Spleen (tissue), 7 donors: ENCODE data around the gene EHBP1.

Source experiments
- POLR2A ChIP-seq, 3 donors: fragments of 450-650 bp; IDR thresholded peaks; one replicate each; pipeline ENCODE4 v1.5.1; 2017; ENCODE audit warnings: antibody characterized with exemption in 3 of 3, mild to moderate bottlenecking in 1 of 3
- POLR2AphosphoS5 ChIP-seq, 3 donors: sonication (generic); formaldehyde crosslinking; IDR thresholded peaks; one replicate each; pipeline ENCODE4 v1.5.1; 2017; ENCODE audit warnings: antibody characterized with exemption in 3 of 3
- TF ChIP-seq, protein P1 (sequence below), 11 experiments: fragments of 200-600 bp in 7 of 11; fragments of 450-650 bp in 4 of 11; sonication (generic) in 4 of 11; IDR thresholded peaks in 8 of 11; conservative IDR thresholded peaks in 3 of 11; 1 replicate in 7 of 11; 2 replicates in 4 of 11; pipeline versions ENCODE4 v1.4.0 to v1.8.0; 2016 to 2021; ENCODE audit warnings: antibody characterized with exemption in 11 of 11, inconsistent platforms in 4 of 11, mild to moderate bottlenecking in 1 of 11
- donor health status: DM: no; HTN: no; CAD: no; lungs with moderate emphysema.
- donor health status: DM: no; HTN: no; CAD: no.
- donor health status: DM: no; HTN: no; CAD: no.

DNA sequence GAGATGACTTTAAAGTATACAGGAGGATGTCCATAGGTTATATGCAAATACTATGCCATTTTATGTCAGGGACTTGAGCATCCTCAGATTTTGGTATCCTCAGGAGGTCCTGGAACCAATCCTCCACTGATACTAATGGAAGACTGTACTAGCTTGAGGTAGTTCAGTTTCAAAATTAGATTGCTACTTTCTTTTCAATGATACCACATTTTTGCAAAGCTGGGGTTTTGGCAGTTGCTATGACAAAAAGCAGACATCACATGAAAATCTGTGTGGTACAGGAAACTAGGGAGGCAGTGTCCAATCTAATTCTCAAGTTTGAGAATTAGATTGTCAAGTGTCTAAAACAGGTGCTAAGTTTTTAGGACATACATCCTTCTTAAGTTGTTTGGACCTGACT, 14.2 kb downstream of the EHBP1 start:
- TF ChIP-seq, protein P1, sequence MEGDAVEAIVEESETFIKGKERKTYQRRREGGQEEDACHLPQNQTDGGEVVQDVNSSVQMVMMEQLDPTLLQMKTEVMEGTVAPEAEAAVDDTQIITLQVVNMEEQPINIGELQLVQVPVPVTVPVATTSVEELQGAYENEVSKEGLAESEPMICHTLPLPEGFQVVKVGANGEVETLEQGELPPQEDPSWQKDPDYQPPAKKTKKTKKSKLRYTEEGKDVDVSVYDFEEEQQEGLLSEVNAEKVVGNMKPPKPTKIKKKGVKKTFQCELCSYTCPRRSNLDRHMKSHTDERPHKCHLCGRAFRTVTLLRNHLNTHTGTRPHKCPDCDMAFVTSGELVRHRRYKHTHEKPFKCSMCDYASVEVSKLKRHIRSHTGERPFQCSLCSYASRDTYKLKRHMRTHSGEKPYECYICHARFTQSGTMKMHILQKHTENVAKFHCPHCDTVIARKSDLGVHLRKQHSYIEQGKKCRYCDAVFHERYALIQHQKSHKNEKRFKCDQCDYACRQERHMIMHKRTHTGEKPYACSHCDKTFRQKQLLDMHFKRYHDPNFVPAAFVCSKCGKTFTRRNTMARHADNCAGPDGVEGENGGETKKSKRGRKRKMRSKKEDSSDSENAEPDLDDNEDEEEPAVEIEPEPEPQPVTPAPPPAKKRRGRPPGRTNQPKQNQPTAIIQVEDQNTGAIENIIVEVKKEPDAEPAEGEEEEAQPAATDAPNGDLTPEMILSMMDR (IDR thresholded peaks at IDR 0.05 in 8 of 11, conservative IDR thresholded peaks at IDR 0.05 in 3 of 11): no peak
- TF ChIP-seq POLR2A (IDR thresholded peaks at IDR 0.05): no peak
- no peak for TF ChIP-seq POLR2AphosphoS5 (IDR thresholded peaks at IDR 0.05)
